ENCODE data around the gene TLCD2. TPM values are rescaled to one million over a fixed set of nuclear protein-coding genes. Genes with fewer than 3 reads are reported as not detected.
A peak's percentile ranks its signal among the peaks of the same experiment; 100 is the strongest.

Gene TLCD2
- total and polyA plus RNA-seq, 9 of the 15 experiments (the other 6 are each of a cell fraction or from before 2014, with no cell fraction given), result 0.10 to 0.89 (median 0.58) TPM

DNA sequence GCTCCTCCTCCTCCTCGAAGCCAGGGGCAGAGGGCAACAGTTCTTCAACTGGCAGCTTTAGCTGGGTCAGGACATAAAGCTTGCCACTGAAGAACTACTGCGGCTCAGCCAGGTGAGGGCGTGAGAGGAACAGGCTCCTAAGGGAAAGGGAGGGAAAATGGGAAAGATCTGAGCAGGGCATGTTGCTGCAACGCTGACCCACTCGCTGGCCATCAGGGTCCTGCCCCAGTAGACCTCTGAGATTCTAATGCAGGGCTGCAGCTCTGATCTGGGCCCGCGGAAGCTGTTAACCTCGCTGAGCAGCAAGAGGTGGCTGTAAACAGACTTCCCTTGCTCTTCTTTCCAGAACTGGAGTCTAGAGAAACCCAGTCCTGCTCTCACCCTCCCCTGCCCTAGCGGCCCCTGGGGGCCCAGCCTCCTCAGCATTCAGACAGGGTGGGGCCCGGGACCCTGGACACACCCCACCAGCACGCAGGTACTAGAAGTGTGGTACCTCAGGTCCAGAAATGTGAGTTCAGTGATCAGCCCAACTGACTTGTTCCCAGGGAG is 3.8 kb upstream of the TLCD2 start (continued):
- TF ChIP-seq, protein P1, sequence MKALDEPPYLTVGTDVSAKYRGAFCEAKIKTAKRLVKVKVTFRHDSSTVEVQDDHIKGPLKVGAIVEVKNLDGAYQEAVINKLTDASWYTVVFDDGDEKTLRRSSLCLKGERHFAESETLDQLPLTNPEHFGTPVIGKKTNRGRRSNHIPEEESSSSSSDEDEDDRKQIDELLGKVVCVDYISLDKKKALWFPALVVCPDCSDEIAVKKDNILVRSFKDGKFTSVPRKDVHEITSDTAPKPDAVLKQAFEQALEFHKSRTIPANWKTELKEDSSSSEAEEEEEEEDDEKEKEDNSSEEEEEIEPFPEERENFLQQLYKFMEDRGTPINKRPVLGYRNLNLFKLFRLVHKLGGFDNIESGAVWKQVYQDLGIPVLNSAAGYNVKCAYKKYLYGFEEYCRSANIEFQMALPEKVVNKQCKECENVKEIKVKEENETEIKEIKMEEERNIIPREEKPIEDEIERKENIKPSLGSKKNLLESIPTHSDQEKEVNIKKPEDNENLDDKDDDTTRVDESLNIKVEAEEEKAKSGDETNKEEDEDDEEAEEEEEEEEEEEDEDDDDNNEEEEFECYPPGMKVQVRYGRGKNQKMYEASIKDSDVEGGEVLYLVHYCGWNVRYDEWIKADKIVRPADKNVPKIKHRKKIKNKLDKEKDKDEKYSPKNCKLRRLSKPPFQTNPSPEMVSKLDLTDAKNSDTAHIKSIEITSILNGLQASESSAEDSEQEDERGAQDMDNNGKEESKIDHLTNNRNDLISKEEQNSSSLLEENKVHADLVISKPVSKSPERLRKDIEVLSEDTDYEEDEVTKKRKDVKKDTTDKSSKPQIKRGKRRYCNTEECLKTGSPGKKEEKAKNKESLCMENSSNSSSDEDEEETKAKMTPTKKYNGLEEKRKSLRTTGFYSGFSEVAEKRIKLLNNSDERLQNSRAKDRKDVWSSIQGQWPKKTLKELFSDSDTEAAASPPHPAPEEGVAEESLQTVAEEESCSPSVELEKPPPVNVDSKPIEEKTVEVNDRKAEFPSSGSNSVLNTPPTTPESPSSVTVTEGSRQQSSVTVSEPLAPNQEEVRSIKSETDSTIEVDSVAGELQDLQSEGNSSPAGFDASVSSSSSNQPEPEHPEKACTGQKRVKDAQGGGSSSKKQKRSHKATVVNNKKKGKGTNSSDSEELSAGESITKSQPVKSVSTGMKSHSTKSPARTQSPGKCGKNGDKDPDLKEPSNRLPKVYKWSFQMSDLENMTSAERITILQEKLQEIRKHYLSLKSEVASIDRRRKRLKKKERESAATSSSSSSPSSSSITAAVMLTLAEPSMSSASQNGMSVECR (CRISPR knock-in tag; IDR thresholded peaks at IDR 0.05), result 0 out of 2 replicates have a peak, but pooled peaks have one; percentile 51
- TF ChIP-seq HNRNPK (IDR thresholded peaks at IDR 0.05; ENCODE audit: low read depth, low read length, poor library complexity, severe bottlenecking), result no peak
- TF ChIP-seq, protein P2, sequence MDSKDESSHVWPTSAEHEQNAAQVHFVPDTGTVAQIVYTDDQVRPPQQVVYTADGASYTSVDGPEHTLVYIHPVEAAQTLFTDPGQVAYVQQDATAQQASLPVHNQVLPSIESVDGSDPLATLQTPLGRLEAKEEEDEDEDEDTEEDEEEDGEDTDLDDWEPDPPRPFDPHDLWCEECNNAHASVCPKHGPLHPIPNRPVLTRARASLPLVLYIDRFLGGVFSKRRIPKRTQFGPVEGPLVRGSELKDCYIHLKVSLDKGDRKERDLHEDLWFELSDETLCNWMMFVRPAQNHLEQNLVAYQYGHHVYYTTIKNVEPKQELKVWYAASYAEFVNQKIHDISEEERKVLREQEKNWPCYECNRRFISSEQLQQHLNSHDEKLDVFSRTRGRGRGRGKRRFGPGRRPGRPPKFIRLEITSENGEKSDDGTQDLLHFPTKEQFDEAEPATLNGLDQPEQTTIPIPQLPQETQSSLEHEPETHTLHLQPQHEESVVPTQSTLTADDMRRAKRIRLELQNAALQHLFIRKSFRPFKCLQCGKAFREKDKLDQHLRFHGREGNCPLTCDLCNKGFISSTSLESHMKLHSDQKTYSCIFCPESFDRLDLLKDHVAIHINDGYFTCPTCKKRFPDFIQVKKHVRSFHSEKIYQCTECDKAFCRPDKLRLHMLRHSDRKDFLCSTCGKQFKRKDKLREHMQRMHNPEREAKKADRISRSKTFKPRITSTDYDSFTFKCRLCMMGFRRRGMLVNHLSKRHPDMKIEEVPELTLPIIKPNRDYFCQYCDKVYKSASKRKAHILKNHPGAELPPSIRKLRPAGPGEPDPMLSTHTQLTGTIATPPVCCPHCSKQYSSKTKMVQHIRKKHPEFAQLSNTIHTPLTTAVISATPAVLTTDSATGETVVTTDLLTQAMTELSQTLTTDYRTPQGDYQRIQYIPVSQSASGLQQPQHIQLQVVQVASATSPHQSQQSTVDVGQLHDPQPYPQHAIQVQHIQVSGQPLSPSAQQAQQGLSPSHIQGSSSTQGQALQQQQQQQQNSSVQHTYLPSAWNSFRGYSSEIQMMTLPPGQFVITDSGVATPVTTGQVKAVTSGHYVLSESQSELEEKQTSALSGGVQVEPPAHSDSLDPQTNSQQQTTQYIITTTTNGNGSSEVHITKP (IDR thresholded peaks at IDR 0.05; ENCODE audit: partially characterized antibody), result no peak
- TF ChIP-seq NFE2L1 (tag; IDR thresholded peaks at IDR 0.05; ENCODE audit: borderline replicate concordance, low read depth), result no peak
- peak; percentile 51; the same call in 1 of the 2 replicates for TF ChIP-seq L3MBTL2 (IDR thresholded peaks at IDR 0.05)
- no peak for TF ChIP-seq HNRNPL (IDR thresholded peaks at IDR 0.05; ENCODE audit: low read depth, low read length)
- TF ChIP-seq CXXC5 (CRISPR knock-in tag; IDR thresholded peaks at IDR 0.05), result no peak
- TF ChIP-seq, protein P3, sequence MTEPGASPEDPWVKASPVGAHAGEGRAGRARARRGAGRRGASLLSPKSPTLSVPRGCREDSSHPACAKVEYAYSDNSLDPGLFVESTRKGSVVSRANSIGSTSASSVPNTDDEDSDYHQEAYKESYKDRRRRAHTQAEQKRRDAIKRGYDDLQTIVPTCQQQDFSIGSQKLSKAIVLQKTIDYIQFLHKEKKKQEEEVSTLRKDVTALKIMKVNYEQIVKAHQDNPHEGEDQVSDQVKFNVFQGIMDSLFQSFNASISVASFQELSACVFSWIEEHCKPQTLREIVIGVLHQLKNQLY (CRISPR knock-in tag; conservative IDR thresholded peaks at IDR 0.05), result no peak
- TF ChIP-seq PHB2 (IDR thresholded peaks at IDR 0.05; ENCODE audit: low read depth), result no peak
- TF ChIP-seq ZNF41 (CRISPR knock-in tag; conservative IDR thresholded peaks at IDR 0.05), result no peak
- TF ChIP-seq, protein P4, sequence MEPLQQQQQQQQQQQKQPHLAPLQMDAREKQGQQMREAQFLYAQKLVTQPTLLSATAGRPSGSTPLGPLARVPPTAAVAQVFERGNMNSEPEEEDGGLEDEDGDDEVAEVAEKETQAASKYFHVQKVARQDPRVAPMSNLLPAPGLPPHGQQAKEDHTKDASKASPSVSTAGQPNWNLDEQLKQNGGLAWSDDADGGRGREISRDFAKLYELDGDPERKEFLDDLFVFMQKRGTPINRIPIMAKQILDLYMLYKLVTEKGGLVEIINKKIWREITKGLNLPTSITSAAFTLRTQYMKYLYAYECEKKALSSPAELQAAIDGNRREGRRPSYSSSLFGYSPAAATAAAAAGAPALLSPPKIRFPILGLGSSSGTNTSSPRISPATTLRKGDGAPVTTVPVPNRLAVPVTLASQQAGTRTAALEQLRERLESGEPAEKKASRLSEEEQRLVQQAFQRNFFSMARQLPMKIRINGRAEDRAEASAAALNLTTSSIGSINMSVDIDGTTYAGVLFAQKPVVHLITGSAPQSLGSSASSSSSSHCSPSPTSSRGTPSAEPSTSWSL (CRISPR knock-in tag; IDR thresholded peaks at IDR 0.05; ENCODE audit: borderline replicate concordance), result no peak
- TF ChIP-seq YY1 (IDR thresholded peaks at IDR 0.05; ENCODE audit: borderline replicate concordance in 1 of 3, control insufficient read depth in 1 of 3, extremely low read depth in 1 of 3, insufficient read depth in 3 of 3, insufficient read length in 1 of 3, insufficient replicate concordance in 2 of 3, low read depth in 1 of 3, low read length in 2 of 3), result no peak
- TF ChIP-seq ZKSCAN8 (CRISPR knock-in tag; IDR thresholded peaks at IDR 0.05), result no peak
- peak; percentile 44; the same call in 1 of the 2 replicates for TF ChIP-seq SP1 (CRISPR knock-in tag; IDR thresholded peaks at IDR 0.05)
- no peak for TF ChIP-seq RBM15 (IDR thresholded peaks at IDR 0.05; ENCODE audit: insufficient read depth, low read length)
